ENCODE measurements around the gene CREB5.
A peak's percentile ranks its signal among the peaks of the same experiment; 100 is the strongest.

The CREB5 gene

GRCh38 chr7:28573059-28573553, 160.8 kb downstream of the CREB5 start:
- no peaks in the 10 kb centered on the region for H3K9me3 Mint-ChIP-seq
- peak overlapping the region in 1 of 2 donors; percentile 60 for H3K27ac Mint-ChIP-seq
- ATAC-seq = no peak
- no peaks in the 10 kb centered on the region for H3K4me1 Mint-ChIP-seq
- H3K27me3 Mint-ChIP-seq = peaks cover 11% of the 10 kb centered on the region
- no peak overlapping the region for H3K4me3 Mint-ChIP-seq
- DNase-seq = no peak

GRCh38 chr7:28573651-28574301, 161.5 kb downstream of the CREB5 start:
- Mint-ChIP-seq H3K27ac (peak overlapping the region in 1 of 2 donors; percentile 60), H3K27me3 (peaks cover 11% of the 10 kb centered on the region), H3K4me3 (no peak overlapping the region), H3K9me3 (no peaks in the 10 kb centered on the region), H3K4me1 (no peaks in the 10 kb centered on the region)
- ATAC-seq (no peak), DNase-seq (no peak)

GRCh38 chr7:28575241-28575643, 162.9 kb downstream of the CREB5 start:
- Mint-ChIP-seq H3K4me1 (no peaks in the 10 kb centered on the region), H3K27ac (no peak overlapping the region), H3K4me3 (no peak overlapping the region), H3K9me3 (no peaks in the 10 kb centered on the region), H3K27me3 (peaks cover 11% of the 10 kb centered on the region)
- no peak for DNase-seq
- no peak for ATAC-seq

- no peak overlapping the region for H3K4me3 Mint-ChIP-seq
These were observed 164.3 kb downstream of the CREB5 start for GRCh38 chr7:28576656-28577055.

GRCh38 chr7:28579571-28579970, 167.3 kb downstream of the CREB5 start:
- H3K9me3 Mint-ChIP-seq = no peaks in the 10 kb centered on the region
- DNase-seq (no peak), ATAC-seq (no peak)
- H3K27ac Mint-ChIP-seq = no peak overlapping the region
- H3K4me1 Mint-ChIP-seq = no peaks in the 10 kb centered on the region
- H3K4me3 Mint-ChIP-seq = no peak overlapping the region
- H3K27me3 Mint-ChIP-seq = no peaks in the 10 kb centered on the region

More at GRCh38 chr7:28576656-28577055, 164.3 kb downstream of the CREB5 start:
- ATAC-seq = no peak
- Mint-ChIP-seq H3K27ac (no peak overlapping the region), H3K4me1 (no peaks in the 10 kb centered on the region), H3K27me3 (peaks cover 11% of the 10 kb centered on the region), H3K9me3 (no peaks in the 10 kb centered on the region)
- no peak for DNase-seq

- Mint-ChIP-seq H3K4me1 (no peaks in the 10 kb centered on the region), H3K27ac (no peak overlapping the region), H3K27me3 (no peaks in the 10 kb centered on the region), H3K9me3 (no peaks in the 10 kb centered on the region), H3K4me3 (no peak overlapping the region)
- no peak for DNase-seq
- ATAC-seq = no peak
These were observed 168.3 kb downstream of the CREB5 start for GRCh38 chr7:28580665-28581064.

GRCh38 chr7:28581351-28581750, 169.0 kb downstream of the CREB5 start:
- no peaks in the 10 kb centered on the region for H3K27me3 Mint-ChIP-seq
- no peaks in the 10 kb centered on the region for H3K9me3 Mint-ChIP-seq
- H3K27ac Mint-ChIP-seq = peak overlapping the region in 1 of 2 donors; percentile 25
- H3K4me3 Mint-ChIP-seq = no peak overlapping the region
- ATAC-seq (peak; percentile 68), DNase-seq (no peak)
- H3K4me1 Mint-ChIP-seq = no peaks in the 10 kb centered on the region

GRCh38 chr7:28582226-28582625, 169.9 kb downstream of the CREB5 start:
- H3K4me1 Mint-ChIP-seq = no peaks in the 10 kb centered on the region
- H3K4me3 Mint-ChIP-seq = no peak overlapping the region
- no peak overlapping the region for H3K27ac Mint-ChIP-seq
- no peak for DNase-seq
- no peak for ATAC-seq
- H3K27me3 Mint-ChIP-seq = no peaks in the 10 kb centered on the region
- no peaks in the 10 kb centered on the region for H3K9me3 Mint-ChIP-seq

- ATAC-seq (no peak), DNase-seq (no peak)
- Mint-ChIP-seq H3K27ac (no peak overlapping the region), H3K9me3 (no peaks in the 10 kb centered on the region), H3K4me3 (no peak overlapping the region), H3K27me3 (no peaks in the 10 kb centered on the region), H3K4me1 (no peaks in the 10 kb centered on the region)
These were observed 171.9 kb downstream of the CREB5 start for GRCh38 chr7:28584235-28584634.

- ATAC-seq = no peak
- peaks cover 11% of the 10 kb centered on the region for H3K4me1 Mint-ChIP-seq
- no peaks in the 10 kb centered on the region for H3K9me3 Mint-ChIP-seq
These were observed 174.4 kb downstream of the CREB5 start for GRCh38 chr7:28586736-28587135.

GRCh38 chr7:28587211-28587610, 174.9 kb downstream of the CREB5 start:
- H3K27ac Mint-ChIP-seq = no peak overlapping the region
- H3K27me3 Mint-ChIP-seq = no peaks in the 10 kb centered on the region
- DNase-seq = no peak
- no peak overlapping the region for H3K4me3 Mint-ChIP-seq
- ATAC-seq = no peak
- no peaks in the 10 kb centered on the region for H3K9me3 Mint-ChIP-seq
- H3K4me1 Mint-ChIP-seq = peaks cover 16% of the 10 kb centered on the region

More at GRCh38 chr7:28586736-28587135, 174.4 kb downstream of the CREB5 start:
- Mint-ChIP-seq H3K27ac (no peak overlapping the region), H3K4me3 (no peak overlapping the region), H3K27me3 (no peaks in the 10 kb centered on the region)
- DNase-seq = no peak

GRCh38 chr7:28588602-28589001, 176.3 kb downstream of the CREB5 start:
- Mint-ChIP-seq H3K27me3 (no peaks in the 10 kb centered on the region), H3K4me1 (peaks cover 17% of the 10 kb centered on the region)

GRCh38 chr7:28591041-28591674, 178.8 kb downstream of the CREB5 start:
- no peak for ATAC-seq
- no peaks in the 10 kb centered on the region for H3K27me3 Mint-ChIP-seq
- no peak overlapping the region for H3K27ac Mint-ChIP-seq
- no peaks in the 10 kb centered on the region for H3K9me3 Mint-ChIP-seq
- DNase-seq = no peak
- peaks cover 17% of the 10 kb centered on the region for H3K4me1 Mint-ChIP-seq
- H3K4me3 Mint-ChIP-seq = peak overlapping the region in 1 of 2 donors; percentile 32

More at GRCh38 chr7:28588602-28589001, 176.3 kb downstream of the CREB5 start:
- DNase-seq = no peak
- Mint-ChIP-seq H3K9me3 (no peaks in the 10 kb centered on the region), H3K4me3 (no peak overlapping the region), H3K27ac (no peak overlapping the region)
- ATAC-seq = no peak

GRCh38 chr7:28591725-28592349, 179.5 kb downstream of the CREB5 start:
- no peak overlapping the region for H3K27ac Mint-ChIP-seq
- H3K9me3 Mint-ChIP-seq = no peaks in the 10 kb centered on the region
- no peak for ATAC-seq
- no peak overlapping the region for H3K4me3 Mint-ChIP-seq
- H3K27me3 Mint-ChIP-seq = no peaks in the 10 kb centered on the region
- no peak for DNase-seq
- H3K4me1 Mint-ChIP-seq = peaks cover 17% of the 10 kb centered on the region

- ATAC-seq = no peak
- Mint-ChIP-seq H3K4me1 (peaks cover 17% of the 10 kb centered on the region), H3K27me3 (no peaks in the 10 kb centered on the region), H3K27ac (no peak overlapping the region), H3K4me3 (no peak overlapping the region), H3K9me3 (no peaks in the 10 kb centered on the region)
- DNase-seq = no peak
These were observed 180.5 kb downstream of the CREB5 start for GRCh38 chr7:28592861-28593260.

- peaks cover 17% of the 10 kb centered on the region for H3K4me1 Mint-ChIP-seq
- H3K9me3 Mint-ChIP-seq = no peaks in the 10 kb centered on the region
- DNase-seq (no peak), ATAC-seq (no peak)
- H3K27me3 Mint-ChIP-seq = no peaks in the 10 kb centered on the region
- H3K4me3 Mint-ChIP-seq = no peak overlapping the region
- H3K27ac Mint-ChIP-seq = no peak overlapping the region
These were observed 182.8 kb downstream of the CREB5 start for GRCh38 chr7:28595076-28595475.
